SK-N-MC (cell line): ENCODE measurements around the gene IGFLR1.
A peak's percentile ranks its signal among the peaks of the same experiment; 100 is the strongest.

Source experiments
- DNase-seq: peaks from one replicate; pipeline ENCODE4 v3.0.0-alpha.2; 2011; ENCODE audit warnings: low read depth, low spot score
- H3K27ac ChIP-seq: fragments of 200-600 bp; sonication (generic); 2 replicates; pipeline ENCODE4 v1.5.1; 2016; ENCODE audit warnings: mixed run types
- H3K36me3 ChIP-seq: fragments of 200-600 bp; sonication (generic); 2 replicates; pipeline ENCODE4 v1.6.1; 2017; ENCODE audit warnings: antibody characterized with exemption, low read length, mixed read lengths; ENCODE audit not compliant: insufficient read depth
- H3K4me3 ChIP-seq: fragments of 200-600 bp; sonication (generic); 2 replicates; pipeline ENCODE4 v1.5.1; 2016
- H3K9ac ChIP-seq: fragments of 200-600 bp; sonication (generic); 2 replicates; pipeline ENCODE4 v1.8.0; 2017; ENCODE audit warnings: mixed run types, mixed read lengths; ENCODE audit not compliant: insufficient read length
- H3K9me3 ChIP-seq: fragments of 200-600 bp; sonication (generic); 2 replicates; pipeline ENCODE4 v1.6.1; 2017; ENCODE audit warnings: low read depth, mild to moderate bottlenecking, antibody characterized with exemption, low read length, moderate library complexity, mixed read lengths
- EZH2 ChIP-seq: fragments of 200-600 bp; sonication (generic); IDR thresholded peaks from one replicate; pipeline ENCODE4 v1.6.1; 2017; ENCODE audit warnings: antibody characterized with exemption
- FOXP2 ChIP-seq: optimal IDR thresholded peaks from 2 replicates; pipeline ENCODE3; 2011; ENCODE audit warnings: mild to moderate bottlenecking, moderate library complexity; ENCODE audit not compliant: insufficient read depth; ENCODE audit errors: extremely low read length, control extremely low read depth
- POLR2AphosphoS5 ChIP-seq: IDR thresholded peaks from 2 replicates; pipeline ENCODE4 v1.6.1; 2012; ENCODE audit warnings: mild to moderate bottlenecking, low read depth, low read length, borderline replicate concordance

IGFLR1 gene

DNA sequence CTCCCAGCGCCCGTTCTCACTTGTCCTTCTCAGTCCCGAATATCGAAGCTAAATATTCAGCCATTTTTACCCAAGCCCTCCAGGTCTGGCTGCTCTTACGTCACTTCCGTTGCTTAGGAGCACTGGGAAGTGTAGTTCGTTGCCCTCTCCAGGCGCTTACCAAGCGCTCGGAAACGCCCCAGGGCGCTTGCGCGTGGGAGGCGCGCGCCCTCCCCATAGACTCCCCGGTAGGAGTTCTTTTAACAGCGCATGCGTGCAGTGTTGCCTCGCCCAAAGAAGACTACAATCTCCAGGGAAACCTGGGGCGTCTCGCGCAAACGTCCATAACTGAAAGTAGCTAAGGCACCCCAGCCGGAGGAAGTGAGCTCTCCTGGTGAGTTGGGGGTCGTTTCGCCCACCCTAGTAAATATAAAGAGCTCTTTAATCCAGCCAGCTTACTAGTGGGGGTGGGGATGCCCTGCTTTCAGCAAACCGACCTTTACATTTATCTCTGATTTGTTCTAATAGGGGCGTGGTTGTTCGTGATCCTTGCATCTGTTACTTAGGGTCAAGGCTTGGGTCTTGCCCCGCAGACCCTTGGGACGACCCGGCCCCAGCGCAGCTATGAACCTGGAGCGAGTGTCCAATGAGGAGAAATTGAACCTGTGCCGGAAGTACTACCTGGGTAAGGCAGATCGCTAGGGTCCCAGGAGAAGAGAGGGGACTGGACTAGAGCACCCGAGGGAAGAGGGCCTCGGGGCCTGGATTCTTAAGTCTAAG, 3.3 kb upstream of the IGFLR1 start, which contains the start of the genes PSENEN and U2AF1L4:
Gene PSENEN (plus strand): TSS at position 324 of the 759 bp plus-strand sequence. CDS start 280 bp downstream, at position 604.
Gene U2AF1L4 (minus strand): TSS at position 91 of the 759 bp plus-strand sequence. CDS start 27 bp downstream, at position 64.
- DNase-seq = peak; percentile 98
- peak; percentile 52 for TF ChIP-seq POLR2AphosphoS5
- no peak for TF ChIP-seq FOXP2
- no peak for TF ChIP-seq EZH2
- Histone ChIP-seq H3K9me3 (no peaks in the 10 kb centered on the region), H3K36me3 (peaks cover 3% of the 10 kb centered on the region; the same call in 1 of the 2 replicates), H3K9ac (peak within 1 kb of the TSS; percentile 99), H3K4me3 (peak within 1 kb of the TSS; percentile 87), H3K27ac (peak within 1 kb of the TSS; percentile 100)

DNA sequence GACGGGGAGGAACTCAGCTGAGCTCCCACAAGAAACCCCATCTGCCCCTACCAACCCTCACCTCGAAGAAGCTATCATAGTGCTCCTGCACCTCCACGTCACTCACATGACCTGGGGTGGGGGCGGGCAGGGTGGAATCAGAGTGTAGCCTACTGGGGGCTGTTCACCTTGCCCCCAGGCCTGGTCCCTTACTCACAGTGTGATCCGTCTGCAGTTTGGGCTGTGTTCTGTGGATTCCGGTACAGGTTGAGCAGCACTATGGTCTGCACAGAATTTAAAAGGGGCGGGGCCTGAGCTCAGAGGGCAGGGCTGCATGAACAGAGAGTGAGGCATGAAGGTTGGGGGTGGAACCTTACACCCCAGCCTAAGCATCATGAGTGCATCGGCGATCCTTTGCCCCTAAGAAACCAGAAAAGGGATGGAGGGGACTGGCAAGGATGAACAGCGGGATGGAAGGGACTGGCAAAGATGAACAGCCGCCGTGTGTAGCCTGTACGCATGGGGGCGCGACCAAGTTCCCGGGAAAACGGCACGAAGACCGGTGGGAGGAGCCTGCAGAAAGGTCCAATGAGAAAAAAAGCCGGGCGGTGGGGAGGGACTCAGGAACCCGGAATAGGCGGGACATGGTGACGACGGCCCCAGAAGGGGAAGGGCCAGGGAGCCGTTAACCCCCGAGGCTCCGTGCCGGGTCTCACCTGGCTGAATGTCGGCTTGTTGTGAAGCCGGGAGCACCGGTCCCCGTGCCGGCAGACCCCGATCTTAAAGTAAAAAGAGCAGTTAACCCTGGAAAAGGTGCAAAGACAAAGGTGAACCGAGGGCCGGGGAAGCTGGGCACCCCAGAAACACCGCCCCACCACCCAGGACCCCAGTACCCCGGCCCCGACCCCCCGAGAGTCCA, 2.4 kb upstream of the IGFLR1 start:
- peak; percentile 56 for TF ChIP-seq POLR2AphosphoS5
- TF ChIP-seq FOXP2 = peak; percentile 27
- no peak for TF ChIP-seq EZH2
- peak overlapping the region; percentile 87 for H3K4me3 ChIP-seq
- peak overlapping the region; percentile 100 for H3K27ac ChIP-seq
- no peaks in the 10 kb centered on the region for H3K9me3 ChIP-seq
- peaks cover 3% of the 10 kb centered on the region; the same call in 1 of the 2 replicates for H3K36me3 ChIP-seq
- peak overlapping the region; percentile 99 for H3K9ac ChIP-seq
- DNase-seq = peak; percentile 72

DNA sequence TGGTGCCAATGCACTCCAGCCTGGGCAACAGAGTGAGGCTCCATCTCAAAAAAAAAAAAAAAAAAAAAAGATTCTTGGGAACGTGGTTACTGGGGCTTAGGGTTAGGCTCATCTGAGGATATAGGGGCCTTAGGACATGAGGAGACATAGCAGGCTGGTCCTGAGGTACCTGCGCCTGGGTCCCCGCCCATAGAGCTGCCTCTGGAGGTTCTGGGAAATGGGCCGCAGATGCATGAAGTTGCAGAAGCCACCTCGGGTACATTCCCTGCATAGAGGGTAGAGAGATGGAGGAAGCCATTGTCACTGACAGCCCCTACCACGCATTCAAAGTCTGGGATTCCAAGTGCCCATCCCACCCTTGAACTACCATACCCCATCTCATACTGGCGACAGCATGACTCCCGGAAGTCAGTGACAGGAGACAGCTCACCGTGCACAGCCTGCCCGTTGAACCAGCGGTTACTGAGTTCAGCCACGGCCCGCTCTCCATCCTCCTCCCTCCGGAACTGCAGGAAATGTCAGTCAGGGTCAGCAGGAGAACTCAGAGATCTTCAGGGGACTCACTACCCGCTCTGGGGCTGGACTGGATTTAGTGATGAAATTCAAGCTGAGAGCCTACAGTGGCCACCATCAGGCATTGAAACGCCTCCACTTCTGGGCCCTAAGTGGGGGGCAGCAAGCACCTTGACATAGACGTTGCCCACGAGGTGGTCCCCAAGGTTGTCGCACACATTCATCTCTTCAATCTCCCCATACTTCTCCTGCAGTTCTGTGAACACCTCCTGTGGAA, 1.6 kb upstream of the IGFLR1 start:
- no peaks in the 10 kb centered on the region for H3K9me3 ChIP-seq
- H3K27ac ChIP-seq = no peak overlapping the region
- peaks cover 5% of the 10 kb centered on the region; the same call in 1 of the 2 replicates for H3K36me3 ChIP-seq
- no peak for TF ChIP-seq POLR2AphosphoS5
- no peak for TF ChIP-seq EZH2
- no peak for TF ChIP-seq FOXP2
- no peak overlapping the region for H3K9ac ChIP-seq
- no peak for DNase-seq
- H3K4me3 ChIP-seq = peak overlapping the region; percentile 87

DNA sequence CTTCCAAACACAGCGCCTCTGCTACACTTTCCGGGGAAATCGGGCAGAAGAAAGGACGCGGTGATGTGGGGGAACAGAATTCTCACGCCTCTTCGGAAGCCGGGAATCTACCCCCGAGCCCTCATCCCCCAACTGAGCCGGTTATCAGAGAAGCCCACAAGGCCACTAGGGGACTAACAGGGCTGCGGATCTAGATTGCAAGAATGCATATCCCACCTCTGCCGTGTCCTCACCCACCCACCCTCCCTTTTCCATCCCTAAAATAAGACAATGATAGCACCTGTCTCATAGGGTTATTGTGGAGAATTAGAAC, 1.1 kb downstream of the IGFLR1 start:
- H3K36me3 ChIP-seq = peaks cover 29% of the 10 kb centered on the region; the same call in 1 of the 2 replicates
- peak overlapping the region; percentile 64 for H3K9ac ChIP-seq
- TF ChIP-seq EZH2 = no peak
- no peak for TF ChIP-seq FOXP2
- no peak for TF ChIP-seq POLR2AphosphoS5
- H3K27ac ChIP-seq = peak overlapping the region; percentile 69; the same call in 1 of the 2 replicates
- H3K9me3 ChIP-seq = no peaks in the 10 kb centered on the region
- no peak for DNase-seq
- H3K4me3 ChIP-seq = peak overlapping the region; percentile 86

DNA sequence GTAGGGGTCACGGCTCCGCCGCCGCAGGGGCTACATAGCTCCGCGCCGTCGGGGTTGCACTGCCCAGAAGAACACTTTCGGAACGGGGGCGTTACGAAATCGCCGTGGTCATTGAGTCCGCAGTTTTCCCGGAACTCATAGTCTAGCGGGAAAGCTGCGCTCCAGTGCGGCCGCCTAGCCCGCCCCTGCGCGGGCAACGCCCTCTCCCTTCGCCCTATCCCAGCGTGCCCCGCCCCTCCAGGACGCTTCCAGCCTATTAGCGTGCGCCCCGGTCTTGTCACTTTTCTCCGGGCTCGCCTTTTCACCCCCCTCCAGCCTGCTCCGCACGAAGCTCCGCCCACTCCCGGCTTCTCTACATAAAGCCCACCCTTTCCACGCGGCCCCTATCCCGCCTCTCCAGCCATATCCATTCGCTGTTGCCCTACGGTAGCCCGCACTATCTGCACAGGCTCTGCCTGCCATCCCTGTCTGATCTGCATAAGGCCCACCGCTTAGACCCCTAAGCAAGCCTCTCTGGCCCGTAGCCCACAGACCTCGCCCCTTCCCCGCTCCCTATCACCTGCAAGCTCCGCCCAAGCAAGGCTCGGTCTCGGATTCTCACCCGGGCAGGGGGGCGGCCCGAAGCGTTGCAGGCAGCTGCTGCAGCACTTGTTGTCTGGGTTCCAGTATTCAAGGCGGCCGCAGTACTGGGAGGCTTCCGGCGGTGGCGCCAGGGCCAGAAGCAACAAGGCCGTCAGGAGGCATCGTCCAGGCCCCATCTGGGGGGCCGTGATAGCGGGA, 1.6 kb downstream of the IGFLR1 start:
- DNase-seq = peak; percentile 76
- H3K4me3 ChIP-seq = peak overlapping the region; percentile 86
- H3K36me3 ChIP-seq = peaks cover 29% of the 10 kb centered on the region; the same call in 1 of the 2 replicates
- H3K27ac ChIP-seq = peak overlapping the region; percentile 69; the same call in 1 of the 2 replicates
- no peaks in the 10 kb centered on the region for H3K9me3 ChIP-seq
- TF ChIP-seq POLR2AphosphoS5 (peak; percentile 86), FOXP2 (no peak), EZH2 (no peak)
- peak overlapping the region; percentile 76 for H3K9ac ChIP-seq

DNA sequence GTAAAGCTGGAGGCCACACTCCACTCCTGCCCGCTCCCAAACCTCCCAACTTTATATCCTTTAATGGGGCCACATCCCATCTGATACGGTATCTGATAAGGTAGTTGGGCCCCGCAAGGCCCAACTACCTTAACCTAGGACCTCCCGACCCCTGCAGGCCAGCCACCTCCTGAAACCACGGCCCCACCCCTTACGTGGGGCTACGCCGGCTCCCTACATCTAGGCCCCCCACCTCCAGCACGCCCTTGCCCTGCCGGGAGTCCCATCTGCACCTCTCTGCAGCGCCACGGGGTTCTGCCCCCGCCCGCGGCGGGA, 2.2 kb downstream of the IGFLR1 start:
- H3K9me3 ChIP-seq = no peaks in the 10 kb centered on the region
- DNase-seq = no peak
- no peak for TF ChIP-seq FOXP2
- 0 out of 2 replicates have a peak, but pooled peaks have one; percentile 4 for TF ChIP-seq POLR2AphosphoS5
- no peak for TF ChIP-seq EZH2
- H3K4me3 ChIP-seq = peak overlapping the region; percentile 86
- H3K36me3 ChIP-seq = peaks cover 29% of the 10 kb centered on the region; the same call in 1 of the 2 replicates
- H3K27ac ChIP-seq = no peak overlapping the region
- peak overlapping the region; percentile 76 for H3K9ac ChIP-seq
